Esophagus (tissue), 2 donors: ENCODE measurements around the gene SERPINB1. TPM values are rescaled to one million over a fixed set of nuclear protein-coding genes. Genes with fewer than 3 reads are reported as not detected.

Source experiments
- polyA plus RNA-seq, 2 donors: library from polyadenylated mRNA; stranded (reverse); fragments of 200-250 nt; gene quantifications; one replicate each; pipeline ENCODE4 v1.2.3, GENCODE V29; 2013
- donor health status: healthy with polysubstance abuse.
- donor health status: Bipolar disorder and iron deficiency.

Gene SERPINB1
- polyA plus RNA-seq, 2 donors: 302 to 549 TPM

Other genes with a start within 250 kb of the SERPINB1 start
- gene MYLK4, start 90.9 kb downstream of the SERPINB1 start, polyA plus RNA-seq: under 1 TPM; 0.59 to 0.75 TPM
- gene WRNIP1, start 76.5 kb downstream of the SERPINB1 start, polyA plus RNA-seq: 10 to 100 TPM; 50.0 to 71.2 TPM
- 1 to 10 TPM; 1.7 to 4.3 TPM for gene SERPINB9, start 61.4 kb upstream of the SERPINB1 start, polyA plus RNA-seq
- gene SERPINB6, start 129.7 kb upstream of the SERPINB1 start, polyA plus RNA-seq: 10 to 100 TPM; 86.1 to 95.7 TPM
- 10 to 100 TPM; 24.2 to 40.0 TPM for gene NQO2, start 158.0 kb upstream of the SERPINB1 start, polyA plus RNA-seq
- 10 to 100 TPM; 11.1 to 13.3 TPM for gene RIPK1, start 226.6 kb upstream of the SERPINB1 start, polyA plus RNA-seq